Stimulated activated CD4-positive, alpha-beta T cell treated with anti-CD3 and anti-CD28 coated beads, TNF-alpha, amount 100 ng/mL, for 4 hours (primary cell): ENCODE data around the gene KCNMB4.

Source experiments
- DNase-seq, 3 experiments: peaks; one replicate each; pipeline ENCODE4 v3.0.0-alpha.2; 2020; ENCODE audit warnings: low read depth in 3 of 3

KCNMB4 gene

DNA sequence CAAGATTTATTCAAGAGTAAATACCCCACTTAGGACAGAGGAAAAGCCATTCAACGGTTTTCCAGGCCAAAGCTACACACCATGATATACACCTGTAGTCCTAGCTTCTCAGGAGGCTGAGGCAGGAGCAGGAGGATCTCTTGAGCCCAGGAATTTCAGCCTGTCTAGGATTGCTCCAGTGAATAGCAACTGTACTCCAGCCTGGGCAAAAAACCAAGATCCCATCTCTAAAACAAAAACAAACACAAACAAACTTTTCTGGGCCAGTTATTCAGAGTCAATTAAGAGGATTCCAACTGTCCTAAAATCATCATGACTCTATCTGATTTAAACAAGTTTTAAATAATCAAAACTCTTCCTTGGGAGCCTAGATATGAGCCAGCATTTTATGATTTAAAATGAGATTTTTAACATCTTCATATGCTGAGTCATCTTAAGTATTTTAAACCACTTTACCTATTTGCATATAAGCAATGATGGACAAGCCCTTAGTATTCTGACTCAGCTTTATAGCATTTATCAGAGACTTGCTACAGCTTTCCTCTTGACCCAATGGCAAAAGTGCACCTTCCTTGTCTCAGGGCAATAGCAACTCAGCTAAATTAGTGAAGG is 77.1 kb downstream of the KCNMB4 start:
- DNase-seq, result no peak

DNA sequence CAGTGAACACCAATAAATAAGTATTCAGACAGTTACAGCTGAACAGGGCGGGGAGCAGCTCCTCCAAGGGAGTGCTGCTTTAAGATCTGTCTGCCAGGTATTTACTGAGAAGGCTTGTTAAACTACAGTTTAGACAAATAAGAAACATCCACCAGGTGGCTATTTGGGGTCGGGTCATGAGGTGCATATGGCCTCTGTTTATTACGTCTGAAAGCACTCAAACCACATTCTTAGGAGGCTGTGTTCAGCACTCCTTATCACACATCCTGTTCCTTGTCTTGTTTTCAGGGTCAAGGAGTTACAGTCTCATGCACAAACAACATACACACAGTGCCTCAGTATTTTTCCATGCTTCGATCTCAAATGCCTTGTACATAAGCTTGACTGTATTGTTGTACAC is 78.8 kb downstream of the KCNMB4 start:
- no peak for DNase-seq

DNA sequence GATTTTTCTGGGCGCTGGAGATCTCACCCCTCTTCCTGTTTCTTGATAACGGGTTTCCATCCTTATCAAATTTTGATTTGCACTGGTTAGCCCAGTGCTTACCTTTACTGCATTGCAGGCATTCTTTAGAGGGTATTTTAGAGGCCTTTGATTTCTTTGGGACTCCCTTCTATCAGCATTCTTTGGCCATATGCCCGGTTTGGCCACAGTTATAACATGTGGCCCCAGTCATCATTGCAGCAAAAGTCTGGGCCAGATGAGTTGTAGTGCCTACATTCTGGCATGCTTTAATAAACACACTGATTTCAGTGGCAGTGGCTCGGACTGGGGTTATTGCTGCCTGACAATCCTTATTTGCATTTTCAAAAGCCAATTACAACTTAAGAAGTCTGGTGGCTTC is 82.3 kb downstream of the KCNMB4 start:
- no peak for DNase-seq

DNA sequence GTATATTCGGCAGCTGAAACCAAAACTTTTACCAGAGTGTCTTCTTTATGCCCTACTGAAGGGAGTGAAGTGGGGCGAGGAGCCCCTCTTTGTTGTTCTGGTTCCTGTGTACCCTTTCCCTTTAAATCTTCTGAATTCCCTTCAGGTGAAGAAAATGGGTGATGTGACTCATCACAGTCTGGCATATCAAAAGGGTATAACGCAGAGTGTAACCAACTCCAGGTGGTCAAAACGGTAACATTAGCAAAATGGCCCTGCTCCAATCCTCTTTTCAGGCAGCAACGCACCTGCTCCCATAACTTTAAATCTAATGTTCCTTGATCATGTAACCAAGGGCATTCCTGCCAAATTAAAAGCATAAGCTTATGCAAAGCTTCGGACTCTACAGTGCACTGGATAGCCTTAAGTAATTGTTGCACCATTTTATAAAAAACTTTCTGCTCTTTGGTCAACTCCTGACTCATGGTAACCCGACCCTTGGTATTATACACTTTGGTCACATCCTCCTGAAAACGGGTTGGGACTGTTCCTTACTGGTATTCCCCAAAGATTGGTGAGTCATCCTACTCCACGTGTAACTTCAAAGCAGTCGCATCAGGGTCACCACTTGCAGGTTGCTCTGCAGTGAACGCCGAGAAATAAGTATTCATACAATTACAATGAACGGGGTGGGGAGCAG is 83.1 kb downstream of the KCNMB4 start:
- no peak for DNase-seq

DNA sequence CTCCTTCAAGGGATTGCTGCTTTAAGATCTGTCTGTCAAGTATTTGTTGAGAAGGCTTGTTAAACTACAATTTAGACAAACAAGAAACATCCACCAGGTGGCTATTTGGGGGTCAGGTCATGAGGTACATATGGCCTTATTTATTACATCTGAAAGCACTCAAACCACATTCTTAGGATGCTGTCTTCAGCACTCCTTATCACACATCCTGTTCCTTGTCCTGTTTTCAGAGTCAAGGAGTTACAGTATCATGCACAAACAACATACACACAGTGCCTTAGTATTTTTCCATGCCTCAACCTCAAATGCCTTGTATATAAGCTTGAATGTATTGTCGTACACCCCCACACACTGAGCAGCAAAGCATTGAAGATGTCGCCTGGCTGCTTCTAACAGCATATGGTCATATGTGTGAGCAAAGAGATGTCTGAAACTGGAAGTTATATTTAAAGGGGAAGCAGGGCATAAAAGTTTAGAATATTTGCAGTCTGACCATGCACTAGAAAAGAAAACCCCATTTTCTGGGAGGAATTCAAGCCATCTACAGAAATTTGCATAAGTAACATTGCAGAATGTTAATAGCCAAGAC is 83.8 kb downstream of the KCNMB4 start:
- DNase-seq, result no peak

DNA sequence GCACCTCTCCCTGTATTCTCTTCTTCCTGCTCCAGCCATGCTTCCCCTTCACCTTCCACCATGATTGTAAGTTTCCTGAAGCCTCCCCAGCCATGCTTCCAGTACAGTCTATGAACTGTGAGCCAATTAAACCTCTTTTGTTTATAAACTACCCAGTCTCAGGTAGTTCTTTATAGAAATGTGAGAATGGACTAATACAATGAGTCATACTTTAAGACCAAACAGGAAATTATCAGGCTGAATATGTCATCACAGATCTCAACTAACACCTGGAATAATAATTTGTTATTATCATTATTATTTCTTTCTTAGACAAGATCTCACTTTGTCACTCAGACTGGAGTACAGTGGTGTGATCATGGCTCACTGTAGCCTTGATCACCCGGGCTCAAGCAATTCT is 85.4 kb downstream of the KCNMB4 start:
- no peak for DNase-seq

DNA sequence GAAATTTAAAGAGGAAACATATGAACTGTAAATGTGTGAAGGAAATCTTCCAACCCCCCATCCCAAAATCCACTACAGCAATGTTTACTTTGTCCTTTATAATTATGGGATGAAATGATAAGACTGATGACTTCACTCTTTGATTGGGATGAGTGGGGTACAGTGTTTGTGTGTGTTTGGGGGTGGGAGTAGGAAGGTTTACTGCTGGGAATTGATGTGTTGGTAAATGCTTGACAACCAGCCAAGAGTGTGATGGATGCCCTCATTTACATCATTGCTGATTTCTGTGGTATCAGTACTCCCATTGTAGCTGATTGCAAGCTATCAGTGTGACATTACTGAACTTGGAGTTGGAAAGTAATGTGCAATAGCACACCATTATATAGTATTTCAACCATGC is 90.9 kb downstream of the KCNMB4 start:
- no peak for DNase-seq

DNA sequence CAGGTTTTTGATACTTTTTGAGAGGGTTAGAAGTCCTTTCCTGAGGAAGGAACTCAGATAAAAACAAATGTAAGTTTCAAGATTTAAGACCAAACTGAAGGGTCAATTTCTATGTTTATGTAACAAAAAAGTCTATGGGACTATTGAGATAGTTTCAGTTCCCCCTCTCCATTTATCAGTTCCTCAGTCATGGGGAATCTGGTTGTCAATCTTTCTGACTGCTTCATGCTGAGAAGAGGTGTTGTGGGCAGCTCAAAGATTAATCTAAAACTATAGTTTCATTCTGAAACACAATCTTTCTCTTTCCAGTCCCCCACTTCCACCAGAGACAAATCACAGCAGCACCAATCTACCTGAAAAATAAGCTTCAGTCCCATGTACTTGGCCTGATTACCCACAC is 93.7 kb downstream of the KCNMB4 start:
- DNase-seq, result no peak

DNA sequence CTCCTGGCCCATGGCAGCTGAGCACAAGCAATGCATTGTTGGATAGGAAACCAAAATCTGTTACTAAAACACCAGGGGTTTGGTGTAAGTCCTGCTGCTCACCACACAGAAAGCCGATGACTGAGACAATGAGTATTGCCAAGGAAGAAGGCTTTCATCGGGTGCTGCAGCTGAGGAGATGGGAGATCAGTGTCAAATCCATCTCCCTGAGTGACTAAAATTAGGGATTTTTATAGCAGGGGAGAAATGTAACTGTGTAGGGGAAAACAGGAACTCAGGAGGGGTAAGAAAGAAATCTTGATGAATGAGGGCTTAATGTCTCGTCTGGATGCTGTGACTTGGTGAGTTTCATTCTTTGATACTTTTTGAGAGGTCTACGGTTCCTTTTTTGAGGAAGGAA is 97.9 kb downstream of the KCNMB4 start:
- DNase-seq, result no peak

DNA sequence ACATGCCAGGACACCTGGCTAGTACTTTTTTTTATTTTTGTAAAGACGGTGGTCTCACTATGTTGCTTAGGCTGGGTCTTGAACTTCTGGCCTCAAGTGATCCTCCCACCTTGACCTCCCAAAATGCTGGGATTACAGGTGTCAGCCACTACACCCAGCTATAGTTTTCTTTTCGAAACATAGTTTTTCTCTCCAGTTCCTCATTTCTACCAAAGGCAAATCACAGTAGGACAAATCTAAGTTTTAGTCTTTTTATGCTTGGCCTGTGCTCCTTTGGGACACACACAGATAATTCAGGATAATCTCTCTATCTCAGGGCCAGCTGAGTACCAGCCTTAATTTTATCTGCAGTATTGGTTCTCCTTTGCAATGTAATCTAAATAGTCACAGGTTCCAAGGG is 100.7 kb downstream of the KCNMB4 start:
- no peak for DNase-seq

DNA sequence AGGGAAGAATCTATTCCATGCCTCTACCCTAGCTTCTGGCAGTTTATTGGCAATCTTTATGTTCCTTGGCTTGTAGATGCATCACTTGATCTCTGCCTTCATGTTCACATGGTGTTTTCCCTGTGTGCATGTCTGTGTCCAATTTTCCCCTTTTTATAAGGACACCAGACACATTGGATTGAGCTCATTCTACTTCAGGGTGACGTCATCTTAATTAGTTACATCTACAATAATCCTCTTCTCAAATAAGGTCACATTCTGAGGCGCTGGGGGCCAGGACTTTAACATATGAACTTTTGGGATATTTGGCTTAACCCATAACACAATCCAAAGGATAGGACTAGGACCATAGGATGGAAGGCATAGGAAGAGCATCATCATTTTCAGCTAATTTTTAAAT is 101.4 kb downstream of the KCNMB4 start:
- DNase-seq, result no peak

DNA sequence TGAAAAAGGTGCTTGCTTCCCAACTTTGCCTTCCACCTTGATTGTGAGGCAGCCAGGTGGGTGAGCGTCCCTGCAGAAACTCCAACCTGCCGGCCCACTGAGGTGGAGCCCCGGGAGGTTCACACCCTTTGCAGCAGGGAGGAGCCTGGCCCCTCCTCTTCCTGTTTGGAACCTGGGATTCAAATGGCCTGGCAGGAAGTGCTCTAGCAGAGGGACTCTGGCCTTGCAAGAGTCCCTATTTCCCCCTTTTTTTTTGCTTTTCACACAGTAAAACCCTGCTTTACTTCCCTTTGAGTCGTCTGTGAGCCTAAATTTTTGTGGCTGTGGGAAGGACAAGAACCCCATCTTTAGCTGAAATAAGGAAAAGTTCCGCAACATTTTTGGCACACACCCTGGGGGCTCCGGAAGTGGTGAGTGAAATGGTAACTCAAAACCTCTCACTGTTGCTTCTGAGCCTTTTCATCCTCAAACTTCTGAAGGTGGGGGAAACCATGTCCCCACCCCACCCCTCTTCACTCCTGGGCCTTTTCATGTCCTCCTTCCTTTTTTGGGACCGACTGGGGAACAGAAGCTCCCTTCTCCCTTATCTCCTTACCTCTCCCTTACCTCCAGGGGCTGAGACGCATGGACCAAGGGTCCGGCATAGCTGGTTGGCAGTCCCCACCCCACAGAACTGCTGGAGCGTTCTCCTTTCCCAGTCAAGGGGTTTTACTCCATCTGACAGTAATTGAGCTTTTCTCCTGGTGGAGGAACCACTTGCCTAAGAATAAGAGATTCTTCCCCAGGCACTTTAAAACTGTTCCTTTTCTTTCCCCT is 102.0 kb downstream of the KCNMB4 start:
- DNase-seq, result no peak

DNA sequence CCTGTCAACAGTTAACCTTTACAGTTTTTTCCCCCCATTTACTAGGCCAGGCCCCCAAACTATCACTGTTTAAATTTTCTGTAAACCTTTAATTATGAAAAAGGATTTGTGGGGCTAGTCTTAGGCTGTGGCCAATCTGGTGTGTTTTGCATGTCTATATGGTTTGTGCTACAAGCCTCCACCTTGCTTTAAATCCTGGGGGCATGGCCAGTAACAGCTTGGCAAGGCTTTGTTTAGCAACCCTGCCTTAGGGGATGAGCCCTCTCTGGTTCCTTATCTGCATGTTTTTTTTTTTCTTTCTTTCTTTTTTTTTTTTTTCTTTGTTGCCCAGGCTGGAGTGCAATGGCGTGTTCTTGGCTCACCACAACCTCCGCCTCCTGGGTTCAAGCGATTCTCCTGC is 102.7 kb downstream of the KCNMB4 start:
- DNase-seq, result no peak

DNA sequence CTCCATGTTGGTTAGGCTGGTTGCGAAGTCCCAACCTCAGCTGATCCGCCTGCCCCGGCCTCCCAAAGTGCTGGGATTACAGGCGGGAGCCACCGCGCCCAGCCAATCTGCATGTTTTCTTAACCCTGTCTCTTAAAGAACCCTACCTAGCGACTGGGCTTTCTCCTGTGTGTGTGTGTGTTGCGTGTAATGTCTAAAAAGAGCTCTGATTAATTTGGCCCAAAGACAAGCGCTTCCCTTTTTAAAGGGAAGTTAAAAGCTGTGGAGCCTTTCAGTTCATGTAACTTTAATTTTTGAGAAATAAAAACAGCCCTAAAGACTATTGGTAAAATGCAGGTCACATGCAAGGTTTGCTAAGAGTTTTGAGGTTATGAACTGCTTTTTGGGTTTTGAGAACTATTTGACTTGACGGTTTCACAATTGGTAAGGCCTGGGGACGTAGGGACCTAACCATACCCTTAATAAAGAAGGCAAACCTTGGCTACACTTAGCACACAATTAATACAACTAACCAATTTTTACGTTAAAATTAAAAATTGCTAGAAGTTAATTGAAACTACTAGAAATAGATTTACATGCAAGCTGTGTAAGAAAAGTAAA is 103.2 kb downstream of the KCNMB4 start:
- no peak for DNase-seq

DNA sequence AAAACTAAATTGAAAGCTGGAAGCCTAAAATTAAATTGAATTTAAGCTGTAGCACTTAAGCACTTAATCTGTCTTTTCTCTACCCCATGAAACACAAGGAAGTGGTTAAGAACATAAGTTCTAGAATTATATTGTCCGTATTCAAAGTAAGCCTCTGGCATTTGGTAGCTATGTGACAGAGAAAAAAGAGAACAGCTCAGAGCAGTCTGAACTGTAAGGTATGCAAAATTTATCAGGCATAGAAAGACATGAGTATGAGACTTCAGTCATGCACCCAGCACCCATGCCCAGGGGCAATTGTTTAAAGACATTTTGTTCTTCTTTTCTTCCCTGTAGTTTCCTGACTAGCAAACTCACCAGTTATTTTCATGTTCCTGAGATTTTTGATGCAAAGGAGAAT is 116.7 kb downstream of the KCNMB4 start:
- DNase-seq, result no peak
